IMR-90 (cell line): ENCODE results near the gene FOLR2. TPM values are rescaled to one million over a fixed set of nuclear protein-coding genes. Genes with fewer than 3 reads are reported as not detected.

Source experiments
- ATAC-seq: fragments of 200-7000 bp; cut with Tn5 transposase; 2 replicates; pipeline ENCODE4 v1.9.1; 2020; ENCODE audit warnings: low read depth, mild to moderate bottlenecking, moderate library complexity
- BruUV-seq: library from RNA; stranded (reverse); fragments of 400-500 nt; replicated peaks from 2 replicates; lab custom pipeline; 2021; lab: Mats Ljungman, UMichigan
- CTCF ChIA-PET: fragments of 300-600 bp; formaldehyde crosslinking; extraction: SDS; loops from one replicate; lab custom pipeline; 2021; ENCODE audit warnings: antibody characterized with exemption; lab: Yijun Ruan, JAX
- POLR2A ChIA-PET: fragments of 300-600 bp; sonication (Branson Sonifier 250); formaldehyde crosslinking; loops from one replicate; lab custom pipeline; 2022; ENCODE audit warnings: antibody characterized with exemption; ENCODE audit not compliant: unreplicated experiment; lab: Charles Lee
- DNase-seq: peaks from one replicate; pipeline ENCODE4 v3.0.0; 2013
- H2AFZ ChIP-seq: replicated peaks from 2 replicates; pipeline ENCODE3; 2013; ENCODE audit warnings: low read length, mild to moderate bottlenecking; ENCODE audit not compliant: poor library complexity
- H2AK5ac ChIP-seq: 2 replicates; pipeline ENCODE4 v1.6.1; 2013; ENCODE audit warnings: low read depth, low read length, inconsistent platforms
- H2AK9ac ChIP-seq: replicated peaks from 2 replicates; pipeline ENCODE3; 2013; ENCODE audit warnings: mild to moderate bottlenecking, low read depth, low read length, moderate library complexity; ENCODE audit not compliant: poor library complexity
- H2BK120ac ChIP-seq: 2 replicates; pipeline ENCODE4 v1.6.1; 2013; ENCODE audit warnings: low read depth, low read length, inconsistent platforms
- H2BK15ac ChIP-seq: 3 replicates; pipeline ENCODE4 v1.6.1; 2013; ENCODE audit warnings: low read depth, low read length, inconsistent platforms
- H2BK20ac ChIP-seq: 2 replicates; pipeline ENCODE4 v1.6.1; 2013; ENCODE audit warnings: low read depth, mild to moderate bottlenecking, inconsistent platforms, low read length, moderate library complexity
- H2BK5ac ChIP-seq: 2 replicates; pipeline ENCODE4 v1.6.1; 2013; ENCODE audit warnings: mild to moderate bottlenecking, low read depth, low read length, inconsistent platforms; ENCODE audit not compliant: poor library complexity, severe bottlenecking
- H3K14ac ChIP-seq: replicated peaks from 2 replicates; pipeline ENCODE4 v1.6.1; 2013; ENCODE audit warnings: low read depth, low read length, inconsistent platforms
- H3K18ac ChIP-seq: 2 replicates; pipeline ENCODE4 v1.6.1; 2013; ENCODE audit warnings: low read depth, low read length, control low read depth
- H3K23ac ChIP-seq: 2 replicates; pipeline ENCODE4 v1.6.1; 2013; ENCODE audit warnings: low read depth, low read length, inconsistent platforms
- H3K27ac ChIP-seq: 2 replicates; pipeline ENCODE4 v1.5.1; 2013; ENCODE audit warnings: mild to moderate bottlenecking, control low read depth, low read length; ENCODE audit not compliant: insufficient read depth
- H3K27me3 ChIP-seq: 2 replicates; pipeline ENCODE4 v1.6.1; 2013; ENCODE audit warnings: low read length; ENCODE audit not compliant: control insufficient read depth, insufficient read depth
- H3K36me3 ChIP-seq: 2 replicates; pipeline ENCODE4 v1.6.1; 2013; ENCODE audit warnings: low read length, mixed read lengths; ENCODE audit not compliant: control insufficient read depth, insufficient read depth
- H3K4ac ChIP-seq: 2 replicates; pipeline ENCODE4 v1.6.1; 2013; ENCODE audit warnings: low read depth, low read length, inconsistent platforms
- H3K4me1 ChIP-seq: 2 replicates; pipeline ENCODE4 v1.6.1; 2013; ENCODE audit warnings: low read length, mixed read lengths; ENCODE audit not compliant: control insufficient read depth, insufficient read depth
- H3K4me2 ChIP-seq: 2 replicates; pipeline ENCODE4 v1.6.1; 2013; ENCODE audit warnings: low read depth, mild to moderate bottlenecking, control low read depth, low read length, moderate library complexity
- H3K4me3 ChIP-seq: 2 replicates; pipeline ENCODE4 v1.5.1; 2013; ENCODE audit warnings: low read depth, mild to moderate bottlenecking, control low read depth, low read length, moderate library complexity; ENCODE audit not compliant: insufficient read depth
- H3K56ac ChIP-seq: 2 replicates; pipeline ENCODE4 v1.6.1; 2013; ENCODE audit warnings: low read length, inconsistent platforms; ENCODE audit not compliant: insufficient read depth; ENCODE audit errors: extremely low read depth
- H3K79me1 ChIP-seq, 2 experiments: 2 replicates each; pipeline ENCODE4 v1.6.1; 2013; ENCODE audit warnings: low read length in 2 of 2, inconsistent platforms in 1 of 2, low read depth in 1 of 2
- H3K9ac ChIP-seq: 2 replicates; pipeline ENCODE4 v1.6.1; 2013; ENCODE audit warnings: low read depth, low read length, control low read depth
- H3K9me1 ChIP-seq: 2 replicates; pipeline ENCODE4 v1.6.1; 2013; ENCODE audit warnings: low read length, inconsistent platforms; ENCODE audit not compliant: insufficient read depth
- H3K9me3 ChIP-seq: 2 replicates; pipeline ENCODE4 v1.6.1; 2013; ENCODE audit warnings: low read length; ENCODE audit not compliant: control insufficient read depth, insufficient read depth
- H4K20me1 ChIP-seq: 2 replicates; pipeline ENCODE4 v1.6.1; 2013; ENCODE audit warnings: low read length, inconsistent platforms; ENCODE audit not compliant: insufficient read depth
- H4K5ac ChIP-seq: 2 replicates; pipeline ENCODE4 v1.6.1; 2013; ENCODE audit warnings: mild to moderate bottlenecking, low read depth, low read length, control low read depth
- H4K8ac ChIP-seq, 2 experiments: 2 replicates each; pipeline ENCODE4 v1.6.1; 2013; ENCODE audit warnings: low read depth in 2 of 2, low read length in 2 of 2, control low read depth in 1 of 2, inconsistent platforms in 1 of 2
- H4K91ac ChIP-seq: 2 replicates; pipeline ENCODE4 v1.6.1; 2013; ENCODE audit warnings: low read depth, low read length, inconsistent platforms; ENCODE audit not compliant: insufficient read depth
- BHLHE40 ChIP-seq: fragments of 150-350 bp; IDR thresholded peaks from 2 replicates; pipeline ENCODE4 v1.6.1; 2016; ENCODE audit warnings: mild to moderate bottlenecking, low read depth, low read length
- CEBPB ChIP-seq: IDR thresholded peaks from 2 replicates; pipeline ENCODE4 v1.6.1; 2012; ENCODE audit warnings: low read depth, low read length, improper control_type of control experiment
- CHD1 ChIP-seq: IDR thresholded peaks from 2 replicates; pipeline ENCODE4 v1.6.1; 2012; ENCODE audit warnings: low read depth, low read length, improper control_type of control experiment
- ELK1 ChIP-seq: fragments of 150-350 bp; IDR thresholded peaks from 2 replicates; pipeline ENCODE4 v1.6.1; 2016; ENCODE audit warnings: low read depth, mild to moderate bottlenecking, low read length, moderate library complexity, borderline replicate concordance
- FOS ChIP-seq: fragments of 150-350 bp; IDR thresholded peaks from 2 replicates; pipeline ENCODE4 v1.6.1; 2016; ENCODE audit warnings: low read depth, low read length
- MAFK ChIP-seq: IDR thresholded peaks from 2 replicates; pipeline ENCODE4 v1.6.1; 2012; ENCODE audit warnings: low read depth, low read length, improper control_type of control experiment
- MAZ ChIP-seq: IDR thresholded peaks from 2 replicates; pipeline ENCODE4 v1.6.1; 2012; ENCODE audit warnings: low read depth, mild to moderate bottlenecking, low read length, improper control_type of control experiment, moderate library complexity, borderline replicate concordance
- MXI1 ChIP-seq: IDR thresholded peaks from 2 replicates; pipeline ENCODE4 v1.6.1; 2012; ENCODE audit warnings: low read depth, mild to moderate bottlenecking, low read length, moderate library complexity, borderline replicate concordance
- NFE2L2 ChIP-seq: fragments of 150-350 bp; IDR thresholded peaks from 2 replicates; pipeline ENCODE4 v1.6.1; 2016; ENCODE audit warnings: low read depth, mild to moderate bottlenecking, low read length
- POLR2A ChIP-seq: IDR thresholded peaks from 2 replicates; pipeline ENCODE4 v1.6.1; 2012; ENCODE audit warnings: mild to moderate bottlenecking, low read depth, low read length
- RAD21 ChIP-seq: IDR thresholded peaks from 2 replicates; pipeline ENCODE4 v1.6.1; 2012; ENCODE audit warnings: low read length, improper control_type of control experiment
- RCOR1 ChIP-seq: IDR thresholded peaks from 2 replicates; pipeline ENCODE4 v1.6.1; 2012; ENCODE audit warnings: mild to moderate bottlenecking, low read length, improper control_type of control experiment; ENCODE audit not compliant: insufficient replicate concordance
- RFX5 ChIP-seq: IDR thresholded peaks from 2 replicates; pipeline ENCODE4 v1.8.0; 2012; ENCODE audit warnings: low read depth, mild to moderate bottlenecking, low read length, moderate library complexity
- SMC3 ChIP-seq: fragments of 150-350 bp; IDR thresholded peaks from 2 replicates; pipeline ENCODE4 v1.6.1; 2016; ENCODE audit warnings: low read depth, mild to moderate bottlenecking, antibody characterized with exemption, low read length, moderate library complexity
- USF2 ChIP-seq: fragments of 150-350 bp; IDR thresholded peaks from 2 replicates; pipeline ENCODE4 v1.6.1; 2017; ENCODE audit warnings: mild to moderate bottlenecking, antibody characterized with exemption, low read length, low read depth
- WGBS, 2 experiments: methylation state at CpG; one replicate each; pipeline versions ENCODE4 v1.1.5 to v1.1.7; 2013; ENCODE audit warnings: missing lambda C conversion rate in 2 of 2; ENCODE audit not compliant: insufficient read length in 1 of 2; ENCODE audit errors: extremely low coverage in 2 of 2; 5-methylcytosine and 5-hydroxymethylcytosine counted together
- dilution Hi-C: fragments of 300-500 bp; cut with HindIII; formaldehyde crosslinking; loops from one replicate; pipeline ENCODE4 v1.14.3; 2018; ENCODE audit warnings: low sequenced_read_pairs; ENCODE audit not compliant: unreplicated experiment
- in situ Hi-C: fragments of 300-500 bp; cut with MboI; formaldehyde crosslinking; loops from 3 replicates; pipeline ENCODE4 v1.14.3; 2019; ENCODE audit warnings: low sequenced_read_pairs, inconsistent platforms, mixed read lengths
- intact Hi-C: fragments of 100-400 bp; cut with micrococcal nuclease; formaldehyde crosslinking; loops from 2 replicates; pipeline ENCODE4 v1.10.0; 2022
- polyA plus RNA-seq, 3 experiments: library from polyadenylated mRNA; depleted of rRNA; stranded (reverse); fragments of >200 nt; gene quantifications; 2 replicates each; pipeline ENCODE4 v1.2.3, GENCODE V29; 2012; ENCODE audit warnings: low replicate concordance in 1 of 3
- total RNA-seq: library from RNA; depleted of rRNA; stranded (reverse); fragments of >200 nt; gene quantifications from 2 replicates; pipeline ENCODE4 v1.2.3, GENCODE V29; 2012
- TF ChIP-seq, protein P1 (sequence below): conservative IDR thresholded peaks from 2 replicates; pipeline ENCODE4 v1.5.1; 2012; ENCODE audit warnings: mild to moderate bottlenecking, low read depth, low read length, improper control_type of control experiment

The FOLR2 gene
- total and polyA plus RNA-seq, 2 of the 4 experiments (the other 2 are of a cell fraction), result not detected

DNA sequence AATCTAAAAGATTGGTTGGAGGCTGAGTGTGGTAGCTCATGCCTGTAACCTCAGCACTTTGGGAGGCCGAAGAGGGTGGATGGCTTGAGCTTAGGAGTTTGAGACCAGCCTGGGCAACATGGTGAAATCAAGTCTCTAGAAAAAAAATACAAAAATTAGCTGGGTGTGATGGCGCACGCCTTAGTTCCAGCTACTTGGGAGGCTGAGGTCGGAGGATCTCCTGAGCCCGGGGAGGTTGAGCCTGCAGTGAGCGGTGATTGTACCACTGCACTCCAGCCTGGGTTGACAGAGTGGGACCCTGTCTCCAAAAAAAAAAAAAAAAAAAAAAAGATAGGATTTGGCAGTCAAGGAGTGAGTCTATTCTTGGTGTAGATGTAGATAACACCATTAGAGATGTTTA is 14.0 kb upstream of the FOLR2 start:
- Histone ChIP-seq H3K27me3 (peaks cover 3% of the 10 kb centered on the region; the same call in 1 of the 2 replicates), H3K4me2 (no peak overlapping the region), H3K18ac (no peak overlapping the region), H3K4ac (no peak overlapping the region), H3K4me3 (no peak overlapping the region), H2BK20ac (no peak overlapping the region), H2AFZ (no peak overlapping the region), H2AK5ac (no peak overlapping the region), H4K20me1 (no peaks in the 10 kb centered on the region), H3K9me1 (no peaks in the 10 kb centered on the region), H2BK120ac (no peak overlapping the region), H3K14ac (no peak overlapping the region), H2BK5ac (no peak overlapping the region), H3K9ac (no peak overlapping the region), H3K23ac (no peak overlapping the region), H4K91ac (no peak overlapping the region), H3K27ac (no peak overlapping the region), H3K9me3 (no peaks in the 10 kb centered on the region), H4K8ac (no peak overlapping the region), H2AK9ac (no peak overlapping the region), H3K56ac (no peak overlapping the region), H2BK15ac (no peak overlapping the region), H3K79me1 (no peaks in the 10 kb centered on the region), H4K5ac (no peak overlapping the region), H3K4me1 (no peaks in the 10 kb centered on the region), H3K36me3 (no peaks in the 10 kb centered on the region)
- TF ChIP-seq USF2 (no peak), CHD1 (no peak), POLR2A (no peak), MAZ (no peak), MXI1 (no peak), BHLHE40 (no peak), RCOR1 (no peak), RFX5 (no peak), SMC3 (no peak), RAD21 (no peak), FOS (no peak), MAFK (no peak), NFE2L2 (no peak), CEBPB (no peak), ELK1 (no peak)
- TF ChIP-seq, protein P1, sequence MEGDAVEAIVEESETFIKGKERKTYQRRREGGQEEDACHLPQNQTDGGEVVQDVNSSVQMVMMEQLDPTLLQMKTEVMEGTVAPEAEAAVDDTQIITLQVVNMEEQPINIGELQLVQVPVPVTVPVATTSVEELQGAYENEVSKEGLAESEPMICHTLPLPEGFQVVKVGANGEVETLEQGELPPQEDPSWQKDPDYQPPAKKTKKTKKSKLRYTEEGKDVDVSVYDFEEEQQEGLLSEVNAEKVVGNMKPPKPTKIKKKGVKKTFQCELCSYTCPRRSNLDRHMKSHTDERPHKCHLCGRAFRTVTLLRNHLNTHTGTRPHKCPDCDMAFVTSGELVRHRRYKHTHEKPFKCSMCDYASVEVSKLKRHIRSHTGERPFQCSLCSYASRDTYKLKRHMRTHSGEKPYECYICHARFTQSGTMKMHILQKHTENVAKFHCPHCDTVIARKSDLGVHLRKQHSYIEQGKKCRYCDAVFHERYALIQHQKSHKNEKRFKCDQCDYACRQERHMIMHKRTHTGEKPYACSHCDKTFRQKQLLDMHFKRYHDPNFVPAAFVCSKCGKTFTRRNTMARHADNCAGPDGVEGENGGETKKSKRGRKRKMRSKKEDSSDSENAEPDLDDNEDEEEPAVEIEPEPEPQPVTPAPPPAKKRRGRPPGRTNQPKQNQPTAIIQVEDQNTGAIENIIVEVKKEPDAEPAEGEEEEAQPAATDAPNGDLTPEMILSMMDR, result no peak
- ChIA-PET CTCF (no interaction called here), POLR2A (no interaction called here)
- intact Hi-C loops, result no loop called here
- ATAC-seq (no peak), DNase-seq (no peak)
- in situ Hi-C loops, result no loop called here
- dilution Hi-C loops, result no loop called here
- 81% methylated on average over 5 of the region's 6 CpGs; no CpG with 5 or more reads in 1 of the 2 experiments for WGBS, 2 experiments
- BruUV-seq, result no TSS peak
